OCI-LY7 (cell line): ENCODE data around the gene DQX1.

Source experiments
- EZH2phosphoT487 ChIP-seq: fragments of 200-600 bp; sonication (generic); IDR thresholded peaks from 2 replicates; pipeline ENCODE4 v1.6.1; 2018; ENCODE audit warnings: low read depth, borderline replicate concordance, mild to moderate bottlenecking, mixed run types, antibody characterized with exemption, low read length, moderate library complexity, mixed read lengths
- TF ChIP-seq, protein P1 (sequence below): fragments of 200-600 bp; sonication (generic); conservative IDR thresholded peaks from 2 replicates; pipeline ENCODE4 v1.5.1; 2014; ENCODE audit warnings: mild to moderate bottlenecking, antibody characterized with exemption, low read length, moderate library complexity, mixed read lengths

DNA sequence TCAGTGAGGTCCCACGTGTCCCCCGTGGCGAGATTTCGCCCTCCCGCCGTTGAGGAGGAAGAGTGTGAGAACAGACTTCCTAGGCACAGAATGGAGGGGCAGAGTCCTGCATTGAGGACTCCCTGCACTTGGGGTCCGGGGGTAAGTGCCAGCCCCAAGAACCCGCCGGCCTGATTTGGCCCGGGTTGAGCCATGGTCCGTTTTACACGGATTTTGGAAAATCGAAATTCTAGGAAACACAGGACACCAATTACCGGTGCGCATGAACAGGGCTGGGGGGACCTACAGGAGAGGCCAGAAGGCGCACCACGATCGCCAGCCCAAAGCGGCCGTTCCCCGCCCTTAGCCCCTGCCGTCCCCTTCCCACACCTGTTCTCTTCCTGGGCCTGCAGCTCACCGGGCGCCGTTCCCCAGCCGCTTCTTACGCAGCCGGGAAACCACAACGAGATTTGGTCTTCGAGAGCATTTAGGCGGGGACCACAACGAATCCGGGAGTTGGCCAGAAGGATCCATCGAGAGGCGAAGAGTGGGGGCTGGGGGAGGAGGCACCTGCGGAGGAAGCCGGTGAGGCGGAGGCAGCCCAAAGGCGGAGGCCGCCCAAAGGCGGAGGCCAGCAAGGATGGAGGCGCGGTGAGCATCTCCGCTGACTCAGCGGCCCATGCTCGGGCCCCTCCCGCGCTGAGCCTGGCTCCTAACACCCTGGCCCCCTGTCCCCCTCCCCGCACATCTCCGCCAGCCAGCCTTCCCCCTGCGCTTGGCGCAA, 12.2 kb downstream of the DQX1 start:
- TF ChIP-seq, protein P1, sequence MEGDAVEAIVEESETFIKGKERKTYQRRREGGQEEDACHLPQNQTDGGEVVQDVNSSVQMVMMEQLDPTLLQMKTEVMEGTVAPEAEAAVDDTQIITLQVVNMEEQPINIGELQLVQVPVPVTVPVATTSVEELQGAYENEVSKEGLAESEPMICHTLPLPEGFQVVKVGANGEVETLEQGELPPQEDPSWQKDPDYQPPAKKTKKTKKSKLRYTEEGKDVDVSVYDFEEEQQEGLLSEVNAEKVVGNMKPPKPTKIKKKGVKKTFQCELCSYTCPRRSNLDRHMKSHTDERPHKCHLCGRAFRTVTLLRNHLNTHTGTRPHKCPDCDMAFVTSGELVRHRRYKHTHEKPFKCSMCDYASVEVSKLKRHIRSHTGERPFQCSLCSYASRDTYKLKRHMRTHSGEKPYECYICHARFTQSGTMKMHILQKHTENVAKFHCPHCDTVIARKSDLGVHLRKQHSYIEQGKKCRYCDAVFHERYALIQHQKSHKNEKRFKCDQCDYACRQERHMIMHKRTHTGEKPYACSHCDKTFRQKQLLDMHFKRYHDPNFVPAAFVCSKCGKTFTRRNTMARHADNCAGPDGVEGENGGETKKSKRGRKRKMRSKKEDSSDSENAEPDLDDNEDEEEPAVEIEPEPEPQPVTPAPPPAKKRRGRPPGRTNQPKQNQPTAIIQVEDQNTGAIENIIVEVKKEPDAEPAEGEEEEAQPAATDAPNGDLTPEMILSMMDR, result no peak
- TF ChIP-seq EZH2phosphoT487, result peak; percentile 82; the same call in 1 of the 2 replicates
